ENCODE measurements around the gene ZNF616. TPM values are rescaled to one million over a fixed set of nuclear protein-coding genes. Genes with fewer than 3 reads are reported as not detected.
A peak's percentile ranks its signal among the peaks of the same experiment; 100 is the strongest.

Gene ZNF616
- total RNA-seq, 4 donors from 2014 or later, result 7.8 to 12.6 (median 9.8) TPM

- peak in 1 of 2 donors; percentile 34 for DNase-seq (ENCODE audit: low spot score in 2 of 2)
- TF ChIP-seq POLR2A (IDR thresholded peaks at IDR 0.05), result no peak
- TF ChIP-seq, protein P1, sequence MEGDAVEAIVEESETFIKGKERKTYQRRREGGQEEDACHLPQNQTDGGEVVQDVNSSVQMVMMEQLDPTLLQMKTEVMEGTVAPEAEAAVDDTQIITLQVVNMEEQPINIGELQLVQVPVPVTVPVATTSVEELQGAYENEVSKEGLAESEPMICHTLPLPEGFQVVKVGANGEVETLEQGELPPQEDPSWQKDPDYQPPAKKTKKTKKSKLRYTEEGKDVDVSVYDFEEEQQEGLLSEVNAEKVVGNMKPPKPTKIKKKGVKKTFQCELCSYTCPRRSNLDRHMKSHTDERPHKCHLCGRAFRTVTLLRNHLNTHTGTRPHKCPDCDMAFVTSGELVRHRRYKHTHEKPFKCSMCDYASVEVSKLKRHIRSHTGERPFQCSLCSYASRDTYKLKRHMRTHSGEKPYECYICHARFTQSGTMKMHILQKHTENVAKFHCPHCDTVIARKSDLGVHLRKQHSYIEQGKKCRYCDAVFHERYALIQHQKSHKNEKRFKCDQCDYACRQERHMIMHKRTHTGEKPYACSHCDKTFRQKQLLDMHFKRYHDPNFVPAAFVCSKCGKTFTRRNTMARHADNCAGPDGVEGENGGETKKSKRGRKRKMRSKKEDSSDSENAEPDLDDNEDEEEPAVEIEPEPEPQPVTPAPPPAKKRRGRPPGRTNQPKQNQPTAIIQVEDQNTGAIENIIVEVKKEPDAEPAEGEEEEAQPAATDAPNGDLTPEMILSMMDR (IDR thresholded peaks at IDR 0.05), result no peak
- 54 to 62% methylated on average over 3 of the region's 3 CpGs for WGBS, 2 donors
- H3K4me3 ChIP-seq (ENCODE audit: low read depth, poor library complexity, severe bottlenecking), result no peak overlapping the region
- intact Hi-C loops (cut with DNase I; ENCODE audit: low total_unique reads), result no loop called here
Observed at GRCh38 chr19:52142001-52142595, 2.4 kb upstream of the ZNF616 start.

GRCh38 chr19:52141203-52141602 is 1.5 kb upstream of the ZNF616 start:
- DNase-seq (ENCODE audit: low spot score in 2 of 2), result no peak
- intact Hi-C loops (cut with DNase I; ENCODE audit: low total_unique reads), result no loop called here
- H3K4me3 ChIP-seq (ENCODE audit: low read depth, poor library complexity, severe bottlenecking), result no peak overlapping the region
- TF ChIP-seq POLR2A (IDR thresholded peaks at IDR 0.05), result no peak
- TF ChIP-seq, protein P1 (IDR thresholded peaks at IDR 0.05), result no peak
- 78 to 81% methylated on average over 2 of the region's 2 CpGs for WGBS, 2 donors

GRCh38 chr19:52140032-52140710 is 433 bp upstream of the ZNF616 start:
- TF ChIP-seq POLR2A (IDR thresholded peaks at IDR 0.05), result no peak
- TF ChIP-seq, protein P1 (IDR thresholded peaks at IDR 0.05), result no peak
- H3K4me3 ChIP-seq (ENCODE audit: low read depth, poor library complexity, severe bottlenecking), result no peak overlapping the region
- WGBS, 2 donors, result 12 to 13% methylated on average over 18 to 22 of the region's 22 CpGs
- DNase-seq (ENCODE audit: low spot score in 2 of 2), result peak in 1 of 2 donors; percentile 100
- intact Hi-C loops (cut with DNase I; ENCODE audit: low total_unique reads), result no loop called here

GRCh38 chr19:52138983-52139251 is 821 bp downstream of the ZNF616 start:
- no peak for DNase-seq (ENCODE audit: low spot score in 2 of 2)
- intact Hi-C loops (cut with DNase I; ENCODE audit: low total_unique reads), result loop anchor here (5.0 kb wide), 1 partner anchor 53 kb away; the partner anchor contains the start of gene PPP2R1A
- H3K4me3 ChIP-seq (ENCODE audit: low read depth, poor library complexity, severe bottlenecking), result peak overlapping the region; percentile 89
- TF ChIP-seq, protein P1 (IDR thresholded peaks at IDR 0.05), result no peak
- no peak for TF ChIP-seq POLR2A (IDR thresholded peaks at IDR 0.05)
- 0% methylated on average over 7 of the region's 7 CpGs for WGBS, 2 donors

DNA sequence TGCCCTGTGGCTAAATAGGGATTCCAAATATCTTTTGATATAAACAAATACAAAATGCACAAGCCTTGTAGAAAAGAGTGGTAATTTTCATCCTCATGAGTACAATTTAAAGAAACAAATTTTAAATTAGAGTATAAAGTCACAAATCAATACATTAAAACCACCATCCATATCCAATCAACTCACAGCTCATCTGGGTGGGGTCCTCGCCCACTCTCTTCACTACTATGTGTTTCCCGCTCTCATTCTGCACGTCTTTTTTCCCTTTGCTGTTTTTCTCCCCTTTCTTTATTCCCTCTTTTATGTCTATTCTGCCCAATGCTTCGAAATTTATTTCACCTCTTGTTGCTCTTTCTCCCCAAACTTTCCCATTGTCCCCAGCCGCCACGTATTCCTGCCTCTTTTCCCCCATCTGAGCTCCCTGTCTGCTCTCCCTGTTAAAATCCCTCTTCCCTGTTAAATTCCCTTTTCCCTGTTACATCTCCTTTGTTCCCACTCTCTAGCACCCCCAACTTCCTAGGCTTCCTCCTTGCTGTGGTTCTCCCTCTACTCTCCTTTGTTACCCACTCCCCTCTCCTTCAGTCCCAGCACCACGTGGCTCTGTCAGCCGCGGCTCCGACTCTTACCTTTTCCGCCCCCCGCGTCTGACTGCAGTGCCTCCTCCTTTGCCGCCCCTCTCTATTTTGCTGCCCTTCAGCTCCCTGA is 1.3 kb downstream of the ZNF616 start:
- TF ChIP-seq, protein P1 (IDR thresholded peaks at IDR 0.05), result no peak
- no peak for TF ChIP-seq POLR2A (IDR thresholded peaks at IDR 0.05)
- peak overlapping the region; percentile 89 for H3K4me3 ChIP-seq (ENCODE audit: low read depth, poor library complexity, severe bottlenecking)
- intact Hi-C loops (cut with DNase I; ENCODE audit: low total_unique reads), result loop anchor here (5.0 kb wide), 1 partner anchor 54 kb away; the partner anchor contains the start of gene PPP2R1A
- 4 to 5% methylated on average over 14 of the region's 14 CpGs for WGBS, 2 donors
- DNase-seq (ENCODE audit: low spot score in 2 of 2), result no peak

Measured in lower leg skin (tissue), 4 donors.